Skeletal muscle tissue (tissue), 4 donors: ENCODE results near the gene EMX1. TPM values are rescaled to one million over a fixed set of nuclear protein-coding genes. Genes with fewer than 3 reads are reported as not detected.

Experiments
- H3K27ac ChIP-seq: one replicate; pipeline ENCODE4 v1.7.0; 2013; ENCODE audit warnings: mild to moderate bottlenecking, low read depth, low read length, inconsistent platforms
- H3K27me3 ChIP-seq, 3 donors: one replicate each; pipeline ENCODE4 v1.7.0; 2013; ENCODE audit warnings: low read length in 3 of 3; ENCODE audit not compliant: control insufficient read depth in 3 of 3, insufficient read depth in 3 of 3
- H3K36me3 ChIP-seq, 3 donors: one replicate each; pipeline ENCODE4 v1.7.0; 2013; ENCODE audit warnings: low read length in 3 of 3; ENCODE audit not compliant: control insufficient read depth in 3 of 3, insufficient read depth in 3 of 3
- H3K4me1 ChIP-seq, 3 donors: one replicate each; pipeline ENCODE4 v1.7.0; 2013; ENCODE audit warnings: low read length in 3 of 3, mild to moderate bottlenecking in 3 of 3; ENCODE audit not compliant: control insufficient read depth in 3 of 3, insufficient read depth in 3 of 3
- H3K4me3 ChIP-seq, 3 donors: one replicate each; pipeline ENCODE4 v1.7.0; 2013; ENCODE audit warnings: low read length in 3 of 3
- H3K9ac ChIP-seq, 3 donors: one replicate each; pipeline ENCODE4 v1.7.0; 2013; ENCODE audit warnings: low read length in 3 of 3, mild to moderate bottlenecking in 3 of 3, moderate library complexity in 2 of 3, low read depth in 1 of 3
- H3K9me3 ChIP-seq, 3 donors: one replicate each; pipeline ENCODE4 v1.7.0; 2013; ENCODE audit warnings: low read length in 3 of 3; ENCODE audit not compliant: control insufficient read depth in 3 of 3
- total RNA-seq: library from RNA; depleted of rRNA; stranded (reverse); fragments of >200 nt; gene quantifications from one replicate; pipeline ENCODE4 v1.2.3, GENCODE V29; 2014
- donor health status: Osteomylitis.

Gene EMX1
- total RNA-seq, 1 donor from 2014 or later, result not detected

- no peak overlapping the region for H3K9ac ChIP-seq
- no peaks in the 10 kb centered on the region for H3K27me3 ChIP-seq
- H3K4me3 ChIP-seq, result no peak overlapping the region
- peaks cover 16 to 22% (median 19%) of the 10 kb centered on the region in 3 donors for H3K36me3 ChIP-seq
- no peaks in the 10 kb centered on the region for H3K4me1 ChIP-seq
- no peak overlapping the region for H3K27ac ChIP-seq
- H3K9me3 ChIP-seq, result no peaks in the 10 kb centered on the region
Measured at GRCh38 chr2:72963423-72964145, 46.3 kb downstream of the EMX1 start.

GRCh38 chr2:72964146-72964525 lies 46.8 kb downstream of the EMX1 start:
- Histone ChIP-seq H3K9ac (no peak overlapping the region), H3K4me1 (no peaks in the 10 kb centered on the region), H3K27me3 (no peaks in the 10 kb centered on the region), H3K4me3 (no peak overlapping the region), H3K36me3 (peaks cover 14 to 22% (median 17%) of the 10 kb centered on the region in 3 donors), H3K27ac (no peak overlapping the region), H3K9me3 (no peaks in the 10 kb centered on the region)

GRCh38 chr2:72965016-72965415 lies 47.7 kb downstream of the EMX1 start:
- H3K9me3 ChIP-seq, result no peaks in the 10 kb centered on the region
- H3K27ac ChIP-seq, result no peak overlapping the region
- no peak overlapping the region for H3K4me3 ChIP-seq
- H3K9ac ChIP-seq, result no peak overlapping the region
- H3K4me1 ChIP-seq, result no peaks in the 10 kb centered on the region
- H3K36me3 ChIP-seq, result peaks cover 14 to 20% (median 17%) of the 10 kb centered on the region in 3 donors
- H3K27me3 ChIP-seq, result no peaks in the 10 kb centered on the region

GRCh38 chr2:72965770-72966450 lies 48.6 kb downstream of the EMX1 start:
- Histone ChIP-seq H3K27me3 (no peaks in the 10 kb centered on the region), H3K4me3 (no peak overlapping the region), H3K9ac (no peak overlapping the region), H3K36me3 (peaks cover 14 to 18% (median 17%) of the 10 kb centered on the region in 3 donors), H3K4me1 (no peaks in the 10 kb centered on the region), H3K27ac (no peak overlapping the region), H3K9me3 (no peaks in the 10 kb centered on the region)

GRCh38 chr2:72968286-72968685 lies 51.0 kb downstream of the EMX1 start:
- H3K4me3 ChIP-seq, result no peak overlapping the region
- no peak overlapping the region for H3K27ac ChIP-seq
- no peaks in the 10 kb centered on the region for H3K27me3 ChIP-seq
- no peaks in the 10 kb centered on the region for H3K9me3 ChIP-seq
- no peak overlapping the region for H3K9ac ChIP-seq
- peaks cover 12 to 20% (median 14%) of the 10 kb centered on the region in 3 donors for H3K36me3 ChIP-seq
- H3K4me1 ChIP-seq, result no peaks in the 10 kb centered on the region

- Histone ChIP-seq H3K4me3 (no peak overlapping the region), H3K36me3 (peaks cover 11 to 24% (median 12%) of the 10 kb centered on the region in 3 donors), H3K4me1 (peaks cover 0 to 3% (median 0%) of the 10 kb centered on the region in 3 donors), H3K9me3 (no peaks in the 10 kb centered on the region), H3K27me3 (no peaks in the 10 kb centered on the region), H3K27ac (no peak overlapping the region), H3K9ac (no peak overlapping the region)
Measured at GRCh38 chr2:72969706-72970105, 52.4 kb downstream of the EMX1 start.

GRCh38 chr2:72971036-72971435 lies 53.7 kb downstream of the EMX1 start:
- Histone ChIP-seq H3K27ac (no peak overlapping the region), H3K36me3 (peaks cover 11 to 17% (median 11%) of the 10 kb centered on the region in 3 donors), H3K4me1 (peaks cover 0 to 3% (median 0%) of the 10 kb centered on the region in 3 donors), H3K4me3 (no peak overlapping the region), H3K27me3 (no peaks in the 10 kb centered on the region), H3K9me3 (no peaks in the 10 kb centered on the region), H3K9ac (no peak overlapping the region)

- H3K9me3 ChIP-seq, result no peaks in the 10 kb centered on the region
- H3K27ac ChIP-seq, result no peak overlapping the region
- peaks cover 0 to 3% (median 0%) of the 10 kb centered on the region in 3 donors for H3K4me1 ChIP-seq
- H3K4me3 ChIP-seq, result no peak overlapping the region
- H3K36me3 ChIP-seq, result peaks cover 2 to 16% (median 5%) of the 10 kb centered on the region in 3 donors
- no peaks in the 10 kb centered on the region for H3K27me3 ChIP-seq
- no peak overlapping the region for H3K9ac ChIP-seq
Measured at GRCh38 chr2:72972352-72973136, 55.2 kb downstream of the EMX1 start.

GRCh38 chr2:72973137-72973535 lies 55.8 kb downstream of the EMX1 start:
- Histone ChIP-seq H3K36me3 (peaks cover 2 to 16% (median 3%) of the 10 kb centered on the region in 3 donors), H3K27me3 (no peaks in the 10 kb centered on the region), H3K4me1 (peaks cover 0 to 3% (median 0%) of the 10 kb centered on the region in 3 donors), H3K9me3 (no peaks in the 10 kb centered on the region), H3K4me3 (no peak overlapping the region), H3K9ac (no peak overlapping the region), H3K27ac (no peak overlapping the region)
